HG03280 (cell line): ENCODE results near the gene PDE4B.
"Not testable (repeated sequence)": the region's sequence is repeated elsewhere in the genome, so short reads cannot be mapped to it uniquely, and the experiment has no call there.

Experiments
- ATAC-seq: cut with Tn5 transposase; IDR thresholded peaks from one replicate; pipeline ENCODE4 v1.9.1; 2021; ENCODE audit warnings: mild to moderate bottlenecking, moderate library complexity; ENCODE audit not compliant: unreplicated experiment

The PDE4B gene

DNA sequence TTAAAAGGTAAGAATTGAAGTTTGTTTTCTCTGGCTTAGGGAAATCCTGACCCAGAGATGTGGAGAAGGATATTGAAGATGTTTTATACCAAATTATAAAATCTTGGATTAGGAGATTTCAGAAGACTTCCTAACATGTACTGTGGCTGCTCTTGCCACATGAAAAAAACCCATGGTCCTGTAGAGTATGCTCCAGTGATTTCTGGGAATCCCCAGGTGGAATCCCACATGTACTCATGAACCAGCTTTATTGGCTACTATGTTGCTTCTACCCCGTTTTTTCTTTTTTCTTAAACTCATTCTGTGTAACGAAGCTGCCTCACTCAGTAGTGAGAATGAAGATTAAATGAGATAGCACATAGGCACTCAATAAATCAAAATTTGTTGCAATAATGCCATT is 608.5 kb downstream of the PDE4B start:
- no peak for ATAC-seq

DNA sequence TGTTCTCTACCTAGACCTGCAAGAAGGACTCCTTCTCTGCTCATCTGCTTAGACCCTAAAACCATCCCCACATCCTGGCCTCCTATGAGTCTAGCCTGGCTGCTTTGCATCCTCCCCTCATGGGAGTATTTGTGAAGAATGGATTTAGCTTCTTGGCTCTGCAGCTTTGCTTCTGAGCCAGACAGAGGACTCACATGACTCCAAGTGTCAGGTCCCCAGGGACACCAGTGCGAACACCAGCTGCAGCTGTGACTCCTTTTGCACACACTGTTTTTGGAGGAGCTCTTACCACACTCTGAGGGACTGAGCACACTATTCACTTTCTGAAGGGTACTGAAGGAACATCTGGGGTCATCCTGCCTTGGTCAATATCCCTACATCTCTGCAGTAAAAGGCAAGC is 609.5 kb downstream of the PDE4B start:
- ATAC-seq: peak; percentile 81

DNA sequence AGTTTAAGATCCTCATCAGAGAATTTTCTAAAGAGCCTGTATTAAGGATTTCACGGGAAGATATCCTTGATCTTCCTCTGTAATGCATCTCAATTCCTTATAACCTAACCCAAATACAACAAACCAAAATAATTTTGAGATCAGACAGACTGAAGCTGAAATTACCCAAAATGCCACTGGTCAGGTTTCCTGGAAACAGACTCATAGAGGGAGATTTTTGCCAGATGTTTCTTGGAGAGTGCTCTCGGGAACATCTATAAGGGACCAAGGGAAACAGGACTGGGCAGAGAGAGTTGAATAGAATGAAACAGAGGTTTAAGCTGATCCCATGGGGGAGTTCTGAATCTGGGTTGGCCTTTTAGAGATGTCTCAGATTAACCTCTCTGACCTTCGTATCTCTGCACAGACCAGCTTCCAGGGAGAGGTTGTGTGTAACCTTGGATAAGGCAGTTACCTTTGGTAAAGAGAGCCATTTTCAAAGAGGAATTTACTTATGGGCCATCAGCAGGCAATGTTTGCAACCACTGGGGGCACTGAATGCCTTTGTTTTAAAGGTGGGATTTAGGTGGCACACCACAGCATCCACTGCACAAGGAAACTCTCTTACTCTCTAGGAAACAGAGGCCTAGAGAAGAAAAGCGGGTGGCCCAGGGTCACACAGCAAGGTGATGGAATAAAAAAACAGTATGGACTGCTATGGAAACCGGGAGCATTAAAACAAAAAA is 610.5 kb downstream of the PDE4B start:
- ATAC-seq: no peak

DNA sequence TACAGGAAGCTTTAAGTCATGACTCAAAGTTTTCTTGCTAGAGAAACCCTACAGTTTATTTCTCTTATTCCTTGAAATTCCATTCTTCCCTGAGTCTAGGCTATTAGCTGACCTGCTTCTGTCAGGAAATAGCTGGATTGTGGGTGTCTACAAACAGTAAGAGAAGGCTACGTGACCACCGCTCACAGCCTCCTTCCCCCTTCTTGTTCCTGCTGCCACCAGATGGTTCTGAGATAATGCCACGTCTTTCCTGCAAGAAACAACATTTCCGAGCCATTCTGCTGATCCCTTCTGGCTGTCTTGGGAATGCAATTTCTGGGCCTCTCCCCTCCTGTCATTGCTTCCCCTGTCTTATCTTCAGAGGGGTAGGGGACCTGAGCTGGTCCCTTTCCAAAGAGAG is 612.4 kb downstream of the PDE4B start:
- ATAC-seq: no peak

DNA sequence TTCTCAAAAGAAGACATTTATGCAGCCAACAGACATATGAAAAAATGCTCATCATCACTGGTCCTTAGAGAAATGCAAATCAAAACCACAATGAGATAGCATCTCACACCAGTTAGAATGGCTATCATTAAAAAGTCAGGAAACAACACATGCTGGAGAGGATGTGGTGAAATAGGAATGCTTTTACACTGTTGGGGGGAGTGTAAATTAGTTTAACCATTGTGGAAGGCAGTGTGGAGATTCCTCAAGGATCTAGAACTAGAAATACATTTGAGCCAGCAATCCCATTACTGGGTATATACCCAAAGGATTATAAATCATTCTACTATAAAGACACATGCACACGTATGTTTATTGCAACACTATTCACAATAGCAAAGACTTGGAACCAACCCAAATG is 618.8 kb downstream of the PDE4B start:
- ATAC-seq: not testable (repeated sequence)

DNA sequence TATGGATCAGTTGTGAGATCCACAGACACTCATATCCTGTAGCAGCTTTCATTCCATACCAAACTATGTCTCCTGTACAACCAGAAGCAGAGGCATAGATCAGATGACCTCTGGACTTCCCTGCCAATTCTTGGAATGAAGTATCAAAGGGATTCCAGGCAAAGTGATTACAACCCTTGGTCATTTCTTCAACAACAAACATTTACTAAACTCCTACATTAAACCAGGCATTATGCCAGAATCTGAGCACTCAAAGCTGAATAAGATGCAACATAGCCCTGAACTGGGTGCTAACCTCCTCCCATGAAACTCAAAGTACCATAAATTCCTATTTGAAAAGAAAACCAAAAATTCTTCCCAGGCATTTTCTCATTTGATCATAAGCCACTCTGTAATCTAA is 620.0 kb downstream of the PDE4B start:
- no peak for ATAC-seq

DNA sequence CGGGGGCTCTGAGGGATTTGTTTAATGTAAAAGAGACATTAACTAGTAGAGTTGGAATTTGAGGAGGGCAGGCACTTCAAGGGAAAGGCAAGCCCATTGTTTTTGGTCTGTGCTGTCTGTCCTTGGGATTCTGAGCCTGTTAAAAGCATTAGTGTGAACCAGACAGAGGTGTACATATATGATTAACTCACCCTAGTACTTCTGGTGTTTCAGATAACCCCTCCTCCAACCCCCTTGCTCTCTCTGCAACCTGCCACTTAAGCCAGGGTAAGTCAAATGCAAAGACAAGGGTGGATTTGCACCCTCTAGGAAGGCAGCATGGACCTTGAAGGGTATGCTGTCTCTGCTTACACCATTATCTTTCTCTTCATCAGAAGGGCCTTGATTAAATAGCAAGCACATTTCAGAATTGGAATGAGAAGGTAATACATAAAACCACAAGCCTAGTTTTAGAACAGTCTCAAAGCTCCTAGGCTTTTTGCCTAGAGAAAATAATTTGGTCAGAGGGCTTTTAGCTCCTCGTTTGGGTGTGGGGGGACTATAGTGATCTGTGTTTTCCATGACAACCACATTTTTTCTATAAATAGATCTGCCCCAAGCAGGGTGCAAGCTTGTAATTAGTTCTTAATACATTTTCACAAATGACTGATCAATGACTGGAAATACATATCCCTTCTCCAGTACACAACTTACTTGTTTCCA is 620.6 kb downstream of the PDE4B start:
- no peak for ATAC-seq

DNA sequence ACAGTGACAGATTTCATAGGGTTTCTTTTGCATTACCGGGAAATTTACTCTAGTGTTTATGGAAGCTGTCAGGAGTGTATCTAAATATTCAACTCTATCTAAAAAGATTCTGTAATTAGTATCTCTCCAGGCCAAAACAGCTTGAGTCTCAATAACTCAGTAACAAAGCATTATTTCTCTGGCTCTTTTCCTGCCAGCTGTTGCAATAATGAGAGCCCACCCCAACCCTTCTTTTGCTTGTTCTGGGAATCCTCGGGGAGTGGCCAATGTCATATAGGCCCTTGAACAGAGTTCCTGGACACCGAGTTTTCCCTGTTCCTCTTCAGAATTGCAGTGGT is 621.1 kb downstream of the PDE4B start:
- ATAC-seq: no peak

DNA sequence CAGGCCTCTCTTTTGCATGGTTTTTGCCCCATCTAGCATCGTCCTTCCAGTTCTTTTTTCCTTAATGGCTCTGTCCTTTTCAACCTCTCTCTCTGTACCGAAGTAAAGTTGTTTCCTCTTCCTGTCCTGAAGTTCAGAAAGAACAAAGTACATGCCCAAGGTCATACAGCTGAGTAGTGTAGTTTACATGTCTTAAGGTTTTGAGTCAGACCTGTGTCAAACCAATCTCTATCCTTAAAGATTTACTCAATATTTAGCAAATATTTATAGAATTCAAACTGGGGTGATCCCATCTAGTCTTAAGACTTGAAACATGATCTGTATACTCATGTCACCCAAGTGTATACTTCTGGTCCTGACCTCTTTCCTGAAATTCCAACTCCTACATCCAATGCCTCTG is 622.6 kb downstream of the PDE4B start:
- ATAC-seq: no peak

DNA sequence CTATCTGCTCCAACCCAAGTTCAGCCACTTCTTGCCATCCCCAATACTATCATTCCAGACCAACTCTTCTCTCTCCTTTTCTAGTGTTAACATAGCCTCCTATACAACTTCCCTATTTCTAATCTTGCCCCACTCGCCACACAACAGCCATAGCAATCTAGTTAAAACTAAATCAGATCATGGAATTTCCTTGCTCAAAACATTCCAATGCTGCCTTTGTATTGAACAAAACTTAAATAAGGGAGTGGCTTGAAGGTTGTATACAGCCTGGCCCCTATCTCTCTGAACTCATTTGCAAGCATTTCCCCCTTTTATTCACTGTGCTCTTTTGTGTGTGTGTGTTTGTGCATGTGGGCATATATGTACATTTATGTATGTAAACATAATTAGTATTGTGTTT is 623.2 kb downstream of the PDE4B start:
- no peak for ATAC-seq

DNA sequence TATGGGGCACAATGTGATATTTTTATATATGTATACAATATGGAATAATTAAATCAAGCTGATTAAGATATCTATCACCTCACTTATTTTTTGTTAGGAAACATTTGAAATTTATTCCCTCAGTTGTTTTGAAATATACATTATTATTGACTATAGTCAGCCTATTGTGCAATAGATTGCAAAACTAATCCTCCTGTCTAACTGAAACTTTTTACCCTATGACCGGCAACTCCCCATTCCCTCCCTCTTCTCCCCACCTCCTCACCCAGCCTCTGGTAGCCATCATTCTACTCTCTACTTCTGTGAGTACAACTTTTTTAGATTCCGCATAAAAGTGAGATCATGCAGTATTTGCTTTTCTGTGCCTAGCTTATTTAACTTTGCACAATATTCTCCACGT is 623.6 kb downstream of the PDE4B start:
- ATAC-seq: no peak

DNA sequence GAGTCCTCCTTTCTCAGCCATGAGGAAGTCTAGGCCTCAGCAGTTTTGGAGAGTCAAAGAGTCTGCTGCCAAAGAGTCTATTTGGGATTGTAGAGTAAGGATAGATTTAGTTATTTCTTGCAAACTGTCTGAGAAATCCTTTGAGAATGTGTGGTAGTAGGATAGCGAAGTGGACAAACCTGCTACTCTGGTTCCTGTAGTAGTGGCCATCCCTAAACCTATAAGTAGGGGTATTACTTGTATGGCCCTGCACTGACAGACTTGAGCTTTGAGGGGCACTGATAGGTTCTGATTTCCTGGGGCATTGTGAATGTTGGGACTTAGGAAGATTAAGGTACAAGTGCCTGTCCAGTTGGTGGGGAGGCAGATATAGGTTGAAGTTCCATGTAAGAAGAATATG is 625.3 kb downstream of the PDE4B start:
- no peak for ATAC-seq

DNA sequence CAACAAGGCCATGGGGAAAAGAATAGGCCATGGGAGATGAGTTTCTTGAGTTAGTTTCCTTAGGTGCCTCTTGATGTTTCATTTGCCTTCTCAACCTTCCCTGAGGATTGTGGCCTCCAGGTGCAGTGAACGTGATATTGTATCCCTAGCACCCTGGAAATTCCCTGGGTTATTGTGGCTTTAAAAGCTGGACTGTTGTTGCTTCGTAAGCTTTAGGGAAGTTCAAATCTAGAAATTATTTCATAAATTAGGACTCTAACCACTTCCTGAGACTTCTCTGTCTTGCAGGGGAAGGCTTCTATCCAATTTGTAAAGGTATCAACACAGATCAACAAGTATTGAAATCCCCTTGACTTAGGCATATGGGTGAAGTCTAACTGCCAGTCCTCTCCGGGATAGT is 627.5 kb downstream of the PDE4B start:
- not testable (repeated sequence) for ATAC-seq

DNA sequence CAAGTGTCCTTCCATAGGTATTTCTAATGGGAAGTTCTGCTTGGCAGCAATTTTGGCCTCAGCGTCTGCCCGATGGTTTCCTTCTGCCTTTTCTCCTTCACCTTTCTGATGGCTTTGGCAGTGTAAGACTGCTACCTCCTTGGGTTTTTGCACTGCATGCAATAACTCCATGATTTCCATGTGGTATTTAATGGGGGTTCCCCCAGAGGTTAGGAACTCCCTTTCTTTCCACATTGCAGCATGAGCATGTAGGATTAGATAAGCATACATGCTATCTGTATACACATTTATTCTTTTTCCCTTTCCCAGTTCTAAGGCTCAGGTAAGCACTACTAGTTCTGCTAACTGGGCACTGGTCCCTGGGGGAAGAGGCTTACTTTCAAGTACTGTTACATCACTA is 628.2 kb downstream of the PDE4B start:
- ATAC-seq: not testable (repeated sequence)

DNA sequence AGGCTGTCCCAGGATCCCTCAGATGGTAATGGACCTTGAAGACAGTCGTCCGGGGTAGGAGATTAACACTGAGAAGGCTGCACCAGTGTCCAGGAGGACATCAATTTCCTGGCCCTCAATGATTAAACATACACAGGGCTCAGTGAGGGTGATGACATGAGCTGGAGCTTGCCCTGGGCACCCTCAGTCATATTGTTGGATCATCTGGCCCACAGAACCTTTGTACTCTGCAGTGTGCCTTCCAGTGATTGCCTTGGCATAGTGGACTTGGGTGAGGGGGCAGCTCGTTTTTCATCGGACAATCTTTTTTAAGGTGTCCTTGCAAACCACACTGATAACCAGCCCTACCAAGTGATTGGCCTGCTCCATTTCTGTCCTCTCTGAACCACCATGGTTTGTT is 630.1 kb downstream of the PDE4B start:
- ATAC-seq: no peak
